Ishikawa (cell line): ENCODE measurements around the gene CFAP77.

Experiments used
- FOXM1 ChIP-seq: IDR thresholded peaks from 2 replicates; pipeline ENCODE4 v1.6.1; 2012; ENCODE audit warnings: low read depth, borderline replicate concordance
- TAF1 ChIP-seq: IDR thresholded peaks from 2 replicates; pipeline ENCODE4 v1.6.1; 2012; ENCODE audit warnings: low read depth, mild to moderate bottlenecking
- YY1 ChIP-seq: IDR thresholded peaks from 2 replicates; pipeline ENCODE4 v1.6.1; 2012; ENCODE audit warnings: low read depth

DNA sequence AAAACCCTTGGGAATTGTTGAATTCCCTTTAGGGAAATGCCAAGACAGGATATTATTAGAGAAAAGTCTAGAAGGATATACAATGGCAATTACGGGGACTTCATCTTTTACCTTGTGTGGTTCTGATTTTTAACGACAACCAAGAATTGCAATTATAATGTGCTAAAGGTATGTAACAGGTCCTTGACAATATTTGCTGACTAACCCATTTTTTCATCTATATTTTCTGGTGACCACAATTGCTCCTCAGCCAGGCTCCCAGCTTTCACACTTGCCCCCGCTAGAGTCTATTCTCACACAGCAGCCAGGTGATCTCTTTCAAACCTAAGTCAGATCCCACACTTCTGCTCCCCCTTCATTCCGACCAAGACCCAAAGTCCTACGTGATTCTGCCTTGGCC lies 206.7 kb downstream of the CFAP77 start:
- no peak for TF ChIP-seq FOXM1
- TF ChIP-seq YY1: no peak
- TF ChIP-seq TAF1: no peak
